HEK293 (cell line): ENCODE data around the gene CACNA2D3.

Experiments used
- CTCF ChIP-seq: fragments of 450-650 bp; formaldehyde crosslinking; IDR thresholded peaks from 2 replicates; pipeline ENCODE4 v1.5.1; 2016; ENCODE audit warnings: missing biosample characterization, missing genetic modification characterization
- ELK4 ChIP-seq: IDR thresholded peaks from 2 replicates; pipeline ENCODE4 v1.6.1; 2011; ENCODE audit warnings: mild to moderate bottlenecking, low read depth, low read length, borderline replicate concordance
- MYNN ChIP-seq: fragments of 450-650 bp; formaldehyde crosslinking; IDR thresholded peaks from 2 replicates; pipeline ENCODE4 v1.5.1; 2016; ENCODE audit warnings: missing biosample characterization, missing genetic modification characterization, borderline replicate concordance
- MZF1 ChIP-seq: fragments of 450-650 bp; formaldehyde crosslinking; IDR thresholded peaks from 2 replicates; pipeline ENCODE4 v1.5.1; 2017; ENCODE audit warnings: missing biosample characterization, missing genetic modification characterization, borderline replicate concordance
- ZFP3 ChIP-seq: fragments of 450-650 bp; formaldehyde crosslinking; IDR thresholded peaks from 2 replicates; pipeline ENCODE4 v1.5.1; 2016; ENCODE audit warnings: low read depth, missing biosample characterization, missing genetic modification characterization
- ZNF10 ChIP-seq: fragments of 450-650 bp; formaldehyde crosslinking; IDR thresholded peaks from 2 replicates; pipeline ENCODE4 v1.5.1; 2017; ENCODE audit warnings: missing biosample characterization, missing genetic modification characterization
- ZNF585B ChIP-seq: fragments of 450-650 bp; formaldehyde crosslinking; IDR thresholded peaks from 2 replicates; pipeline ENCODE4 v1.5.1; 2016; ENCODE audit warnings: missing biosample characterization, missing genetic modification characterization
- ZSCAN4 ChIP-seq: fragments of 450-650 bp; formaldehyde crosslinking; IDR thresholded peaks from 2 replicates; pipeline ENCODE4 v1.5.1; 2017; ENCODE audit warnings: missing biosample characterization, missing genetic modification characterization

- no peak for TF ChIP-seq CTCF (tag by site-specific recombination)
- TF ChIP-seq ZNF10 (tag by site-specific recombination), result no peak
- TF ChIP-seq ELK4, result no peak
- no peak for TF ChIP-seq ZSCAN4
- no peak for TF ChIP-seq ZFP3
- TF ChIP-seq MYNN (tag by site-specific recombination), result no peak
- no peak for TF ChIP-seq ZNF585B (tag by site-specific recombination)
- no peak for TF ChIP-seq MZF1 (tag by site-specific recombination)
Measured at GRCh38 chr3:54888162-54888561, 765.8 kb downstream of the CACNA2D3 start.
